Measurements from ENCODE around the gene GSTM4.

Gene GSTM4

GRCh38 chr1:109639841-109640184 is 16.1 kb upstream of the GSTM4 start:
- DNase-seq (ENCODE audit: low spot score) = no peak
- no peak overlapping the region for H3K4me3 Mint-ChIP-seq
- H3K4me1 Mint-ChIP-seq (ENCODE audit: low read depth) = peaks cover 15% of the 10 kb centered on the region
- H3K9me3 Mint-ChIP-seq = no peaks in the 10 kb centered on the region
- no peak overlapping the region for H3K27ac Mint-ChIP-seq
- no peaks in the 10 kb centered on the region for H3K27me3 Mint-ChIP-seq (ENCODE audit: low read depth)
- H3K36me3 Mint-ChIP-seq (ENCODE audit: low read depth) = no peaks in the 10 kb centered on the region

GRCh38 chr1:109640285-109640865 is 15.5 kb upstream of the GSTM4 start:
- H3K27ac Mint-ChIP-seq = no peak overlapping the region
- peaks cover 13% of the 10 kb centered on the region for H3K4me1 Mint-ChIP-seq (ENCODE audit: low read depth)
- DNase-seq (ENCODE audit: low spot score) = peak; percentile 80
- H3K27me3 Mint-ChIP-seq (ENCODE audit: low read depth) = no peaks in the 10 kb centered on the region
- H3K36me3 Mint-ChIP-seq (ENCODE audit: low read depth) = no peaks in the 10 kb centered on the region
- H3K4me3 Mint-ChIP-seq = no peak overlapping the region
- no peaks in the 10 kb centered on the region for H3K9me3 Mint-ChIP-seq

GRCh38 chr1:109641078-109641740 is 14.7 kb upstream of the GSTM4 start:
- Mint-ChIP-seq H3K4me3 (no peak overlapping the region), H3K27me3 (ENCODE audit: low read depth) (no peaks in the 10 kb centered on the region), H3K9me3 (no peaks in the 10 kb centered on the region), H3K27ac (no peak overlapping the region), H3K4me1 (ENCODE audit: low read depth) (peaks cover 13% of the 10 kb centered on the region), H3K36me3 (ENCODE audit: low read depth) (no peaks in the 10 kb centered on the region)
- no peak for DNase-seq (ENCODE audit: low spot score)

DNA sequence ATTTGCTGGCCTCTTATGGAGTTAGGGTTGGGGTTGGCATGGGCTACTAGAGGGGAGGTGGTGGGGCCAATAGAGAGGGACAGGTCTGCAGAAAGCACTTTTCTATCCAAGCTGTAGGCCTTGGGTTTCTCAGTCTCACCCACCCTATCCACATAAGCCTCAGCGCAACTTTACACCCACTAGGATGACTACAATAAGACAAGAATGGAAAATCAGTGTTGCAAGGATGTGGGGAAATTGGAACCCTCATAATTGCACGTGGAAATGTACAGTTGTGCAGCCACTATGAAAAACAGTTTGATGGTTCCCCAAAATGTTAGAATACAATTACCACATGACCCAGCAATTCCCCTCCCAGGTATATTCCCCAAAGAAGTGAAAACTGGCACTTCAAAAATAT is 14.0 kb upstream of the GSTM4 start:
- Mint-ChIP-seq H3K9me3 (no peaks in the 10 kb centered on the region), H3K4me1 (ENCODE audit: low read depth) (peaks cover 13% of the 10 kb centered on the region), H3K27me3 (ENCODE audit: low read depth) (no peaks in the 10 kb centered on the region), H3K36me3 (ENCODE audit: low read depth) (no peaks in the 10 kb centered on the region), H3K4me3 (no peak overlapping the region), H3K27ac (no peak overlapping the region)
- DNase-seq (ENCODE audit: low spot score) = no peak

DNA sequence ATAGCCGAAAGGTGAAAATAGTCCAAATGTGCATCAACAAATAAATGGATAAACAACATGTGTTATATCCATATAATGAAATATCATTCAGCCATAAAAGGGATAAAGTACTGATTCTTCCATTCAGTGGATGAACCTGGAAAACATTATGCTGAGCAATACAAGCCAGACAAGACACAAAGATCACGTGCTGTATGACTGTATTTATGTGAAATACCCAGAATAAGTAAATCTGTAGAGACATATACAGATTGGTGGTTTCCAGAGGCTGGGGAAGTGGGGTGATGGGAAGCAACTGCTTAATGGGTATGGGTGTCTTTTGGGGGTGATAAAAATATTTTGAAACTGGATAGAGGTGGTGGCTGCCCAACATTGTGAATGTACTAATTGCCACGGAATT is 13.3 kb upstream of the GSTM4 start:
- Mint-ChIP-seq H3K27ac (no peak overlapping the region), H3K4me3 (no peak overlapping the region), H3K4me1 (ENCODE audit: low read depth) (peaks cover 13% of the 10 kb centered on the region), H3K27me3 (ENCODE audit: low read depth) (peaks cover 4% of the 10 kb centered on the region), H3K9me3 (no peaks in the 10 kb centered on the region), H3K36me3 (ENCODE audit: low read depth) (no peaks in the 10 kb centered on the region)
- DNase-seq (ENCODE audit: low spot score) = no peak

DNA sequence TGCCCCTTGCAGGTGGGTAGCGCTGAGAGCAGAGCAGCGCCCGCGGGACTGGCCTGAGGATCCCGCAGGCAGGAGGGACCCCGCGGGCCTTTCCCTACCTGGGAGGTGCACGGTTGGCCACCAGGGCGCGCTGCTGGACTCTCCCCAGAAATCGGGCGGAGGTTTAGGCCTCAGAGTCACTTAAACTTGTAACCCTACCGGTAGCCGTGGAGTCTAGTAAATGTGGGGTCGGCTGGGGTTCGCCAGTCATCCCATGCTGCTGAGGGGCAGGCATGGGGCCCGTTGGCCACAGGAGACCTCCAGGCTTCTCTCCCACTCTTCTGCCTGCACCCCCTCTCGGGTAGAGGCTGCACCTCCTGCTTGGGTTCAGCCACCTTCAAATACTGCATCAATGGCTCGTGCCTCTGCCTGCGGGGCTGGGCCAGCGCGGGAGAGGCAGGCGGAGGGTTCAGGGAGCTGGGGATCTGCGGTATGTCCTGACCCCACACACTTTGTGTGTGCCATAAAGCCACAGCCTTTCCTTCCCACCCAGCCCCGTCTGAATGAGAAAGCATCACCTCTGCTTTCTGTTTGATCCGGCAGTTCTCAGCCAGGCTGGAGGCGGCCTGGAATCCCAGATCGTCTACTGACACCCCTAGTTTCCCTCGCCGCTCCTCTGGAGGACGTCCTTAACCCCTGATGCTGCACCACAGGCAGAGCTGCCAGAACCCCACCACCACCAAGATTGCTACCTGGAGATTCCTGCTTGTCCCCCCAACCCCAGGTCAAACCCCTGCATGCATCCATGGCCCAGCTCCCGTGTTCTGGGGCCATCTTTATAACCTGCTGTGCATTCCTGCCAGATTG is 12.3 kb upstream of the GSTM4 start:
- peaks cover 4% of the 10 kb centered on the region for H3K27me3 Mint-ChIP-seq (ENCODE audit: low read depth)
- H3K27ac Mint-ChIP-seq = peak overlapping the region; percentile 36
- H3K9me3 Mint-ChIP-seq = no peaks in the 10 kb centered on the region
- H3K36me3 Mint-ChIP-seq (ENCODE audit: low read depth) = no peaks in the 10 kb centered on the region
- peak; percentile 85 for DNase-seq (ENCODE audit: low spot score)
- H3K4me3 Mint-ChIP-seq = no peak overlapping the region
- H3K4me1 Mint-ChIP-seq (ENCODE audit: low read depth) = peaks cover 13% of the 10 kb centered on the region

- Mint-ChIP-seq H3K27ac (no peak overlapping the region), H3K4me1 (ENCODE audit: low read depth) (peaks cover 15% of the 10 kb centered on the region), H3K9me3 (no peaks in the 10 kb centered on the region), H3K27me3 (ENCODE audit: low read depth) (peaks cover 4% of the 10 kb centered on the region), H3K36me3 (ENCODE audit: low read depth) (no peaks in the 10 kb centered on the region), H3K4me3 (no peak overlapping the region)
- no peak for DNase-seq (ENCODE audit: low spot score)
Observed at GRCh38 chr1:109644670-109645069, 11.2 kb upstream of the GSTM4 start.

- H3K27ac Mint-ChIP-seq = no peak overlapping the region
- H3K9me3 Mint-ChIP-seq = no peaks in the 10 kb centered on the region
- H3K36me3 Mint-ChIP-seq (ENCODE audit: low read depth) = no peaks in the 10 kb centered on the region
- DNase-seq (ENCODE audit: low spot score) = no peak
- H3K27me3 Mint-ChIP-seq (ENCODE audit: low read depth) = peaks cover 38% of the 10 kb centered on the region
- peaks cover 2% of the 10 kb centered on the region for H3K4me1 Mint-ChIP-seq (ENCODE audit: low read depth)
- H3K4me3 Mint-ChIP-seq = no peak overlapping the region
Observed at GRCh38 chr1:109649491-109649914, 6.4 kb upstream of the GSTM4 start.

DNA sequence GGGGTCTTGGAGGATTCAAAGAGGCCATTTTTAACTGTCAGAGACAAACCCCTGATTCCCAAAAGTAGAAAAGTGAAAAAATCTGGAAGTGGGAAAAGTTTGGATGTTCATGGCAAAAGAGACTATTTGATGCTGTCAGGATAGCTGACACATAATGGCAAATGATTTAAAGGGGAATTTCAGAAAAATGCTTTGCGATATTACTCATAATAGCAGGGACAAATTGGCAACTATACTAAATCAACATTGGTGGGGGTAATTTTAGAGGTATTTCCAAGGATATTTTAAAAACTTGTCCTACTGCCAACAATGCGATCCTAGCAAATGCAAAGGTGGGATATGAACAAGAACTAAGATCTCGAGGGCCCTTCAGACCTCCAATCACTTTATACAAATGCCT is 5.3 kb upstream of the GSTM4 start:
- Mint-ChIP-seq H3K27ac (no peak overlapping the region), H3K4me3 (no peak overlapping the region), H3K36me3 (ENCODE audit: low read depth) (no peaks in the 10 kb centered on the region), H3K9me3 (no peaks in the 10 kb centered on the region), H3K4me1 (ENCODE audit: low read depth) (peaks cover 12% of the 10 kb centered on the region), H3K27me3 (ENCODE audit: low read depth) (peaks cover 43% of the 10 kb centered on the region)
- DNase-seq (ENCODE audit: low spot score) = no peak

GRCh38 chr1:109652402-109652801 is 3.5 kb upstream of the GSTM4 start:
- no peak for DNase-seq (ENCODE audit: low spot score)
- H3K27me3 Mint-ChIP-seq (ENCODE audit: low read depth) = peaks cover 39% of the 10 kb centered on the region
- H3K27ac Mint-ChIP-seq = no peak overlapping the region
- peaks cover 20% of the 10 kb centered on the region for H3K4me1 Mint-ChIP-seq (ENCODE audit: low read depth)
- no peaks in the 10 kb centered on the region for H3K36me3 Mint-ChIP-seq (ENCODE audit: low read depth)
- H3K4me3 Mint-ChIP-seq = no peak overlapping the region
- H3K9me3 Mint-ChIP-seq = no peaks in the 10 kb centered on the region

DNA sequence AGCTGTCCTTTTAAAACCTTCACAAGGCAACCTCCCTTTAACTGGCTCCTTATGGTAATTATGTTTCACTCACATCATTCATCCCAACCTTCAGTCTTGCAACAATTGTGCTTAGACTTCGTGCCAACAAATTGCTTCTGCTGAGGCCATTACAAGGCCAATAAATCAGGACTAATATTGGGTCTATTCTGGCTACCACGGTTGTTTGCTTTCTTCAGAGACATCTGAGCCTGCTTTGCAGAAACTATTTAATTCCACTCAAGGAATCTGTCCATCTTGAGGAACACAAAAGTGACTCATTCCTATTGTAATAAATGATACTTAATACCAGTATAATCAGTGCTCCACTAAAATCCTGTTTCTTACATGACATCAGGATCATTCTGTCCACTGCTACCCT is 2.6 kb upstream of the GSTM4 start:
- Mint-ChIP-seq H3K36me3 (ENCODE audit: low read depth) (no peaks in the 10 kb centered on the region), H3K4me1 (ENCODE audit: low read depth) (peaks cover 20% of the 10 kb centered on the region), H3K27ac (no peak overlapping the region), H3K27me3 (ENCODE audit: low read depth) (peaks cover 39% of the 10 kb centered on the region), H3K9me3 (no peaks in the 10 kb centered on the region), H3K4me3 (no peak overlapping the region)
- no peak for DNase-seq (ENCODE audit: low spot score)

DNA sequence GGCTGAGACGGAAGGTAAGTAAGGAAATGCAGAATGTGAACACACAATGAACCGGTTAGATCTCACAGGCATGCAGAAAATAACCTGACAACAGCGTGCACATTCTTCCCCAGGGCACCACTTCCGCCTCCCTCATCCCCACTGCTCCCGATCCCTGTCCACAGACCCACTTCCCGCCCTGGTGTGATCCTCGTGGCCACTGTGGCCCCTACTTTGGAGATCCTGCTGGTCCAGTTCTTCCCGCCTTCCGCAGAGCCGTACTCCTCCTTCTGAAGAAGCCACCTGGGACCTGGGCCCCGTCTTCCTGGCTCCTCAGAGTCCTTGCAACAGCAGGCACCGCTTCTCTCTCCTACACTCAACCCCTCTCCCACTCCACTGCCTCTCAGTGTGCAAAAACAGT is 1.4 kb upstream of the GSTM4 start:
- peaks cover 39% of the 10 kb centered on the region for H3K27me3 Mint-ChIP-seq (ENCODE audit: low read depth)
- H3K4me1 Mint-ChIP-seq (ENCODE audit: low read depth) = peaks cover 20% of the 10 kb centered on the region
- no peaks in the 10 kb centered on the region for H3K9me3 Mint-ChIP-seq
- no peak overlapping the region for H3K27ac Mint-ChIP-seq
- peak overlapping the region; percentile 40 for H3K4me3 Mint-ChIP-seq
- no peaks in the 10 kb centered on the region for H3K36me3 Mint-ChIP-seq (ENCODE audit: low read depth)
- DNase-seq (ENCODE audit: low spot score) = no peak

GRCh38 chr1:109657395-109657794 is 1.5 kb downstream of the GSTM4 start:
- H3K27ac Mint-ChIP-seq = peak overlapping the region; percentile 37
- H3K36me3 Mint-ChIP-seq (ENCODE audit: low read depth) = peaks cover 1% of the 10 kb centered on the region
- DNase-seq (ENCODE audit: low spot score) = no peak
- peaks cover 19% of the 10 kb centered on the region for H3K27me3 Mint-ChIP-seq (ENCODE audit: low read depth)
- H3K9me3 Mint-ChIP-seq = no peaks in the 10 kb centered on the region
- peak overlapping the region; percentile 31 for H3K4me3 Mint-ChIP-seq
- peaks cover 19% of the 10 kb centered on the region for H3K4me1 Mint-ChIP-seq (ENCODE audit: low read depth)

DNA sequence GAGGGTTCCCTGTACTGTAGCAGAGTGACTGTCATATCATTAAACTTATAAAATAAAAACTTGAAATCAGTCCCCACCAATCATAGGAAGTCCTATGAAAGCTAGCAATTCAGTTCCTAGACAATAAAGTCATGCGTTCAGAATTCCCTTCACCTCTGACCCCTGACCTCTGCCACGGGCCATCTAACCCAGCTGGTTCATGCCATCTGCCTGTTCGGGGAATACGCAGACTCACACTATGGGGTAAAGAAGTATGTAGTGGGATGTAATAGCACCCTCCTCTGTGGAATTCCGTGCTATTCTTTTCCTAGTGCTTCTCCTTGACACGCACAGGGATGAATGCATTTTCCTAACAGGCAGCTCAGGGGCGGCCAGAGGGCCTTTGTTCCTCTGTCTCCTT is 2.1 kb downstream of the GSTM4 start:
- Mint-ChIP-seq H3K36me3 (ENCODE audit: low read depth) (peaks cover 1% of the 10 kb centered on the region), H3K4me3 (no peak overlapping the region), H3K9me3 (no peaks in the 10 kb centered on the region), H3K27ac (no peak overlapping the region), H3K27me3 (ENCODE audit: low read depth) (peaks cover 15% of the 10 kb centered on the region), H3K4me1 (ENCODE audit: low read depth) (peaks cover 19% of the 10 kb centered on the region)
- no peak for DNase-seq (ENCODE audit: low spot score)
